ENCODE measurements around the gene MACC1.

Gene MACC1

GRCh38 chr7:20217193-20217948, at the start of gene MACC1:
MACC1 (minus strand) TSS chr7:20217384; CDS start chr7:20161862, 55,522 bp downstream.
- peaks cover 19% of the 10 kb centered on the region for H3K4me1 ChIP-seq (ENCODE audit: control insufficient read depth, insufficient read depth, low read length)
- no peaks in the 10 kb centered on the region for H3K36me3 ChIP-seq (ENCODE audit: control insufficient read depth, insufficient read depth, low read length)
- H3K9ac ChIP-seq (ENCODE audit: low read depth, low read length) = no peak within 1 kb of the TSS
- H3K4me3 ChIP-seq (ENCODE audit: low read depth, low read length) = peak within 1 kb of the TSS; percentile 40
- no peaks in the 10 kb centered on the region for H3K27me3 ChIP-seq (ENCODE audit: control insufficient read depth, insufficient read depth, low read length)
- no peaks in the 10 kb centered on the region for H3K9me3 ChIP-seq (ENCODE audit: control insufficient read depth, insufficient read depth, low read length)

- Histone ChIP-seq H3K36me3 (ENCODE audit: control insufficient read depth, insufficient read depth, low read length) (no peaks in the 10 kb centered on the region), H3K4me3 (ENCODE audit: low read depth, low read length) (no peak overlapping the region), H3K27me3 (ENCODE audit: control insufficient read depth, insufficient read depth, low read length) (no peaks in the 10 kb centered on the region), H3K9ac (ENCODE audit: low read depth, low read length) (no peak overlapping the region), H3K4me1 (ENCODE audit: control insufficient read depth, insufficient read depth, low read length) (peaks cover 16% of the 10 kb centered on the region), H3K9me3 (ENCODE audit: control insufficient read depth, insufficient read depth, low read length) (no peaks in the 10 kb centered on the region)
These were observed 47.4 kb upstream of the MACC1 start for GRCh38 chr7:20264623-20265022.

GRCh38 chr7:20260223-20260622, 43.0 kb upstream of the MACC1 start:
- Histone ChIP-seq H3K4me1 (ENCODE audit: control insufficient read depth, insufficient read depth, low read length) (peaks cover 9% of the 10 kb centered on the region), H3K9me3 (ENCODE audit: control insufficient read depth, insufficient read depth, low read length) (no peaks in the 10 kb centered on the region), H3K9ac (ENCODE audit: low read depth, low read length) (no peak overlapping the region)

GRCh38 chr7:20257212-20257611, 40.0 kb upstream of the MACC1 start:
- no peaks in the 10 kb centered on the region for H3K9me3 ChIP-seq (ENCODE audit: control insufficient read depth, insufficient read depth, low read length)
- H3K4me1 ChIP-seq (ENCODE audit: control insufficient read depth, insufficient read depth, low read length) = no peaks in the 10 kb centered on the region
- no peaks in the 10 kb centered on the region for H3K27me3 ChIP-seq (ENCODE audit: control insufficient read depth, insufficient read depth, low read length)
- no peak overlapping the region for H3K9ac ChIP-seq (ENCODE audit: low read depth, low read length)
- no peaks in the 10 kb centered on the region for H3K36me3 ChIP-seq (ENCODE audit: control insufficient read depth, insufficient read depth, low read length)
- H3K4me3 ChIP-seq (ENCODE audit: low read depth, low read length) = no peak overlapping the region

More at GRCh38 chr7:20260223-20260622, 43.0 kb upstream of the MACC1 start:
- no peaks in the 10 kb centered on the region for H3K27me3 ChIP-seq (ENCODE audit: control insufficient read depth, insufficient read depth, low read length)
- H3K36me3 ChIP-seq (ENCODE audit: control insufficient read depth, insufficient read depth, low read length) = no peaks in the 10 kb centered on the region
- no peak overlapping the region for H3K4me3 ChIP-seq (ENCODE audit: low read depth, low read length)

- Histone ChIP-seq H3K27me3 (ENCODE audit: control insufficient read depth, insufficient read depth, low read length) (no peaks in the 10 kb centered on the region), H3K4me1 (ENCODE audit: control insufficient read depth, insufficient read depth, low read length) (no peaks in the 10 kb centered on the region), H3K9me3 (ENCODE audit: control insufficient read depth, insufficient read depth, low read length) (no peaks in the 10 kb centered on the region), H3K4me3 (ENCODE audit: low read depth, low read length) (no peak overlapping the region), H3K36me3 (ENCODE audit: control insufficient read depth, insufficient read depth, low read length) (no peaks in the 10 kb centered on the region), H3K9ac (ENCODE audit: low read depth, low read length) (no peak overlapping the region)
These were observed 32.7 kb upstream of the MACC1 start for GRCh38 chr7:20249920-20250319.

- H3K4me3 ChIP-seq (ENCODE audit: low read depth, low read length) = no peak overlapping the region
These were observed 32.2 kb upstream of the MACC1 start for GRCh38 chr7:20249376-20249775.

GRCh38 chr7:20246236-20246635, 29.1 kb upstream of the MACC1 start:
- Histone ChIP-seq H3K9ac (ENCODE audit: low read depth, low read length) (no peak overlapping the region), H3K36me3 (ENCODE audit: control insufficient read depth, insufficient read depth, low read length) (no peaks in the 10 kb centered on the region)

More at GRCh38 chr7:20249376-20249775, 32.2 kb upstream of the MACC1 start:
- Histone ChIP-seq H3K4me1 (ENCODE audit: control insufficient read depth, insufficient read depth, low read length) (no peaks in the 10 kb centered on the region), H3K9me3 (ENCODE audit: control insufficient read depth, insufficient read depth, low read length) (no peaks in the 10 kb centered on the region), H3K36me3 (ENCODE audit: control insufficient read depth, insufficient read depth, low read length) (no peaks in the 10 kb centered on the region), H3K9ac (ENCODE audit: low read depth, low read length) (no peak overlapping the region), H3K27me3 (ENCODE audit: control insufficient read depth, insufficient read depth, low read length) (no peaks in the 10 kb centered on the region)

GRCh38 chr7:20244334-20245120, 27.3 kb upstream of the MACC1 start:
- Histone ChIP-seq H3K9me3 (ENCODE audit: control insufficient read depth, insufficient read depth, low read length) (no peaks in the 10 kb centered on the region), H3K27me3 (ENCODE audit: control insufficient read depth, insufficient read depth, low read length) (no peaks in the 10 kb centered on the region), H3K36me3 (ENCODE audit: control insufficient read depth, insufficient read depth, low read length) (no peaks in the 10 kb centered on the region), H3K4me3 (ENCODE audit: low read depth, low read length) (no peak overlapping the region), H3K9ac (ENCODE audit: low read depth, low read length) (no peak overlapping the region), H3K4me1 (ENCODE audit: control insufficient read depth, insufficient read depth, low read length) (no peaks in the 10 kb centered on the region)

More at GRCh38 chr7:20246236-20246635, 29.1 kb upstream of the MACC1 start:
- Histone ChIP-seq H3K9me3 (ENCODE audit: control insufficient read depth, insufficient read depth, low read length) (no peaks in the 10 kb centered on the region), H3K4me3 (ENCODE audit: low read depth, low read length) (no peak overlapping the region), H3K27me3 (ENCODE audit: control insufficient read depth, insufficient read depth, low read length) (no peaks in the 10 kb centered on the region), H3K4me1 (ENCODE audit: control insufficient read depth, insufficient read depth, low read length) (no peaks in the 10 kb centered on the region)

- H3K9ac ChIP-seq (ENCODE audit: low read depth, low read length) = no peak overlapping the region
- H3K27me3 ChIP-seq (ENCODE audit: control insufficient read depth, insufficient read depth, low read length) = no peaks in the 10 kb centered on the region
- H3K9me3 ChIP-seq (ENCODE audit: control insufficient read depth, insufficient read depth, low read length) = no peaks in the 10 kb centered on the region
- H3K36me3 ChIP-seq (ENCODE audit: control insufficient read depth, insufficient read depth, low read length) = no peaks in the 10 kb centered on the region
- H3K4me1 ChIP-seq (ENCODE audit: control insufficient read depth, insufficient read depth, low read length) = peaks cover 7% of the 10 kb centered on the region
- no peak overlapping the region for H3K4me3 ChIP-seq (ENCODE audit: low read depth, low read length)
These were observed 24.7 kb upstream of the MACC1 start for GRCh38 chr7:20241911-20242261.

GRCh38 chr7:20241194-20241910, 24.2 kb upstream of the MACC1 start:
- no peak overlapping the region for H3K4me3 ChIP-seq (ENCODE audit: low read depth, low read length)
- H3K27me3 ChIP-seq (ENCODE audit: control insufficient read depth, insufficient read depth, low read length) = no peaks in the 10 kb centered on the region
- H3K9ac ChIP-seq (ENCODE audit: low read depth, low read length) = no peak overlapping the region
- H3K4me1 ChIP-seq (ENCODE audit: control insufficient read depth, insufficient read depth, low read length) = peaks cover 11% of the 10 kb centered on the region
- no peaks in the 10 kb centered on the region for H3K9me3 ChIP-seq (ENCODE audit: control insufficient read depth, insufficient read depth, low read length)
- no peaks in the 10 kb centered on the region for H3K36me3 ChIP-seq (ENCODE audit: control insufficient read depth, insufficient read depth, low read length)

- Histone ChIP-seq H3K27me3 (ENCODE audit: control insufficient read depth, insufficient read depth, low read length) (no peaks in the 10 kb centered on the region), H3K36me3 (ENCODE audit: control insufficient read depth, insufficient read depth, low read length) (no peaks in the 10 kb centered on the region), H3K9me3 (ENCODE audit: control insufficient read depth, insufficient read depth, low read length) (no peaks in the 10 kb centered on the region), H3K9ac (ENCODE audit: low read depth, low read length) (no peak overlapping the region), H3K4me3 (ENCODE audit: low read depth, low read length) (no peak overlapping the region), H3K4me1 (ENCODE audit: control insufficient read depth, insufficient read depth, low read length) (peaks cover 11% of the 10 kb centered on the region)
These were observed 23.1 kb upstream of the MACC1 start for GRCh38 chr7:20240080-20240926.
